Pancreas (tissue), 10 donors: Measurements from ENCODE around the gene OR52I2. TPM values are rescaled to one million over a fixed set of nuclear protein-coding genes. Genes with fewer than 3 reads are reported as not detected.

Source experiments
- ATAC-seq, 4 donors: fragments of 200-7000 bp; cut with Tn5 transposase; one replicate each; pipeline versions ENCODE4 v1.8.0 to v1.9.1; 2020; ENCODE audit warnings: mild to moderate bottlenecking in 4 of 4, moderate library complexity in 4 of 4
- DNase-seq, 6 donors: peaks; one replicate each; pipeline ENCODE4 v3.0.0-alpha.2; 2020
- FAIRE-seq: peaks from 2 replicates; lab custom pipeline; 2012; peaks lifted over from hg19 to GRCh38; lab: Jason Lieb, UNC
- H3K27ac ChIP-seq, 4 donors: fragments of 200-600 bp; sonication (generic); 1 replicate in 3 of 4; 2 replicates in 1 of 4; pipeline versions ENCODE4 v1.5.0 to v1.8.0; 2020
- H3K27me3 ChIP-seq, 4 donors: fragments of 200-600 bp; one replicate each; pipeline ENCODE4 v1.8.0; 2021
- H3K36me3 ChIP-seq, 3 donors: fragments of 200-600 bp; sonication (generic) in 1 of 3; one replicate each; pipeline versions ENCODE4 v1.5.0 to v1.8.0; 2020 to 2021
- H3K4me1 ChIP-seq, 3 donors: fragments of 200-600 bp; one replicate each; pipeline ENCODE4 v1.8.0; 2021
- H3K4me3 ChIP-seq, 4 donors: fragments of 200-600 bp; sonication (generic) in 2 of 4; one replicate each; pipeline versions ENCODE4 v1.5.0 to v1.8.0; 2020 to 2021
- H3K9me3 ChIP-seq, 4 donors: fragments of 200-600 bp; one replicate each; pipeline ENCODE4 v1.8.0; 2021
- WGBS, 2 donors: extraction: QIAGEN DNeasy Blood & Tissue Kit; methylation state at CpG; one replicate each; pipeline ENCODE4 v1.1.7; 2013; 5-methylcytosine and 5-hydroxymethylcytosine counted together
- intact Hi-C, 3 donors: fragments of 100-400 bp; cut with DNase I; formaldehyde crosslinking; loops; one replicate each; pipeline versions ENCODE4 v1.11.1 to v1.14.2; 2022
- polyA plus RNA-seq, 2 donors: library from polyadenylated mRNA; stranded (reverse); fragments of 200-250 nt; gene quantifications; one replicate each; pipeline ENCODE4 v1.2.3, GENCODE V29; 2013
- total RNA-seq, 6 donors: library from RNA; stranded (reverse); fragmentation: NEBNext Ultra II Directional in 4 of 6; extraction: Animal tissue kit (Norgen Biotek cat#: 25700) in 4 of 6; gene quantifications; one replicate each; pipeline versions ENCODE4 v1.2.1 to v1.2.4, GENCODE V29; 2021 to 2023
- TF ChIP-seq, protein P1 (sequence below), 4 donors: fragments of 200-600 bp; sonication (generic) in 3 of 4; IDR thresholded peaks; one replicate each; pipeline versions ENCODE4 v1.5.0 to v1.8.0; 2021; ENCODE audit warnings: antibody characterized with exemption in 4 of 4
- donor health status: healthy with polysubstance abuse.
- donor health status: DM: no; HTN: no; CAD: no; lungs with moderate emphysema.
- donor health status: DM: no; HTN: no; CAD: no.
- donor health status: control.
- donor health status: control.
- donor health status: Bipolar disorder and iron deficiency.
- donor health status: DM: yes; HTN: yes; CAD: no.
- donor health status: DM: no; HTN: no; CAD: no.
- donor health status: DM: no; HTN: no; CAD: no.
- donor health status: DM: yes; HTN: yes; CAD: no.

Gene OR52I2
- total and polyA plus RNA-seq, 8 donors = not detected

DNA sequence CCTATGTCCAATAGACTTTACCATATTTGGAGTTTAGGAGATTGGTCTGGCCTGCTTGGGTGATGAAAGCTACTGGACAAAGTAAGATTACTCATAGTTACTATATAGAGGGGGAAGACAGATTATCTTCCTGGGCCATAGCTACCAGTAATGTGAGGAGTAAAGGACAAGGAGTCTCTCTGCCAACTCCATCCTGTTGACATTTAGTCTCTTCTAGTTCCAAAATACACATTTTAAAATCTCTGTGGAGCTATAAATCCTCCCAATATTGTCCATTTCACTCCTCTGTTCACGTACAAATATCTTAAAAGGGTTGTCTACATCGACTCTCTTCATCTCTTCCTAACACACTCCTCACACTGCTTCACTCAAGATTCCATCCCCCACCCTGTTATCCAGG is 54.6 kb downstream of the OR52I2 start:
- Histone ChIP-seq H3K4me1 (no peaks in the 10 kb centered on the region), H3K27me3 (peaks cover 0 to 5% (median 0%) of the 10 kb centered on the region in 4 donors), H3K36me3 (no peaks in the 10 kb centered on the region), H3K4me3 (no peak overlapping the region), H3K27ac (no peak overlapping the region), H3K9me3 (no peaks in the 10 kb centered on the region)
- no peak for ATAC-seq
- 45 to 73% methylated on average over 2 of the region's 2 CpGs for WGBS, 2 donors
- no peak for DNase-seq
- FAIRE-seq = no peak
- intact Hi-C loops = loop anchor here in 1 of 3 donors (5.0 kb wide), 1 partner anchor 366 kb away; no protein-coding TSS in a partner anchor
- TF ChIP-seq, protein P1, sequence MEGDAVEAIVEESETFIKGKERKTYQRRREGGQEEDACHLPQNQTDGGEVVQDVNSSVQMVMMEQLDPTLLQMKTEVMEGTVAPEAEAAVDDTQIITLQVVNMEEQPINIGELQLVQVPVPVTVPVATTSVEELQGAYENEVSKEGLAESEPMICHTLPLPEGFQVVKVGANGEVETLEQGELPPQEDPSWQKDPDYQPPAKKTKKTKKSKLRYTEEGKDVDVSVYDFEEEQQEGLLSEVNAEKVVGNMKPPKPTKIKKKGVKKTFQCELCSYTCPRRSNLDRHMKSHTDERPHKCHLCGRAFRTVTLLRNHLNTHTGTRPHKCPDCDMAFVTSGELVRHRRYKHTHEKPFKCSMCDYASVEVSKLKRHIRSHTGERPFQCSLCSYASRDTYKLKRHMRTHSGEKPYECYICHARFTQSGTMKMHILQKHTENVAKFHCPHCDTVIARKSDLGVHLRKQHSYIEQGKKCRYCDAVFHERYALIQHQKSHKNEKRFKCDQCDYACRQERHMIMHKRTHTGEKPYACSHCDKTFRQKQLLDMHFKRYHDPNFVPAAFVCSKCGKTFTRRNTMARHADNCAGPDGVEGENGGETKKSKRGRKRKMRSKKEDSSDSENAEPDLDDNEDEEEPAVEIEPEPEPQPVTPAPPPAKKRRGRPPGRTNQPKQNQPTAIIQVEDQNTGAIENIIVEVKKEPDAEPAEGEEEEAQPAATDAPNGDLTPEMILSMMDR (IDR thresholded peaks at IDR 0.05) = no peak

DNA sequence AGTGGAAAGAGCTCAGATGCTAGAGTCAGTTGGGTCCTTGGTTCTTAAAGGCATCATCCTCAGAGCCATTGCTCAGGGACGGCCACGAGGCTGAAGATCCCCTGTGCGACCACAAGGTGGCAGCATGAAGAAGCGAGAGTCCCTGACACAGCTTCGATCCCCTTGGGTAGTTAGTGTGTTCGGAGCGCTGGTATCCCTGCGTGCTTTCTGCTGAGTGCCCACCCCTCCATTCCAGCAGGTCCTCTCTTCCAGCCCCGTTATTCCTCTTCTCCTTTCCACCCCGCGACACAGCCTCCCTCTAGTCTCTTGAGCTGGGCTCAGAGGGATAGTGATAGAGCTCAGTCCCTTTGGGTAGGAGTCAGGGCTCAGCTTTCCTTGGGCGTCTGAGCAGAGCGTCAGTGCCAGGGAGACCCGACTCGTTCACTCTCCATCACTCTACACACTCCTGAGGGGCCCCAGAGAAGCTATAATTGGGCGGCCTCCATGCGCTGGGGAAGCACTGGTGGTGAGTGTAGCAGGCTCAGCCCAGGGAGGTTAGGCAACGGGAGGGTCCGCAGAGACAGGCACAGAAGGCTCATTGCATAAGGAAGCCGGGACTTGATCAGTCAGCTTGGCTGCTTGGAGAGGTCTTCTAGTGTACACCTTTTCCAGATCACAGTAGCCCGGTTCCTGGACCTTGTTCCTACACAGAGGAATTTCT is 55.6 kb downstream of the OR52I2 start, which contains the start of gene OR51D1:
Gene OR51D1 (plus strand): TSS at position 516 of the 700 bp plus-strand sequence. CDS start 2,314 bp downstream, outside the sequence.
- ATAC-seq (peak; percentile 94 to 100 (median 99)), FAIRE-seq (no peak), DNase-seq (peak; percentile 42 to 86 (median 76))
- H3K9me3 ChIP-seq = no peaks in the 10 kb centered on the region
- H3K27ac ChIP-seq = no peak within 1 kb of the TSS
- intact Hi-C loops = loop anchor here in 1 of 3 donors (5.0 kb wide), 1 partner anchor 365 kb away; no protein-coding TSS in a partner anchor
- peaks cover 0 to 5% (median 0%) of the 10 kb centered on the region in 4 donors for H3K27me3 ChIP-seq
- no peaks in the 10 kb centered on the region for H3K36me3 ChIP-seq
- peak within 1 kb of the TSS in 1 of 4 donors; percentile 11 for H3K4me3 ChIP-seq
- TF ChIP-seq, protein P1 (IDR thresholded peaks at IDR 0.05) = peak; percentile 81 to 91 (median 89)
- WGBS, 2 donors = 24 to 28% methylated on average over 21 of the region's 21 CpGs
- no peaks in the 10 kb centered on the region for H3K4me1 ChIP-seq

DNA sequence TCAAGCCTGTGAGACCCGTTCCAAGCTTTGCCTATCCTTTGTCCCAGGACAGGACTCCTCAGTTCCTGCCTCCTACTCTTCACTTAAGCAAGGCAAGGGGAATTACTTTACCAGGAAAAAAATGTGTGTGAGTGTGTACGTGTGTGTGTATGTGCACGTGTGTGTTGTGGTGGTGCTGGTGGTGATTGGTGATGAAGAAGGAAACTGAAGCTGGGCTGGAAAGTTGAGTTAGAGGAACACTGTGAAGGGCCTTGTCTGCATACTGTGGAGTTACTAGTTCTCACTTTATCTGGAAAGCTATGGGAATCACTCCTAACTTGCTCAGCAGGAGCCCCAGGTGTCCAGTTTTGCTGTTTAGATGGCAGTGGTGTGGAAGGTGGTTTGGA is 56.1 kb downstream of the OR52I2 start:
- Histone ChIP-seq H3K27me3 (peaks cover 0 to 5% (median 0%) of the 10 kb centered on the region in 4 donors), H3K4me1 (no peaks in the 10 kb centered on the region), H3K9me3 (no peaks in the 10 kb centered on the region), H3K4me3 (no peak overlapping the region), H3K36me3 (no peaks in the 10 kb centered on the region), H3K27ac (no peak overlapping the region)
- DNase-seq (no peak), FAIRE-seq (no peak), ATAC-seq (no peak)
- intact Hi-C loops = loop anchor here in 1 of 3 donors (5.0 kb wide), 1 partner anchor 365 kb away; no protein-coding TSS in a partner anchor
- TF ChIP-seq, protein P1 (IDR thresholded peaks at IDR 0.05) = no peak
- WGBS, 2 donors = 73 to 86% methylated on average over 3 of the region's 3 CpGs

DNA sequence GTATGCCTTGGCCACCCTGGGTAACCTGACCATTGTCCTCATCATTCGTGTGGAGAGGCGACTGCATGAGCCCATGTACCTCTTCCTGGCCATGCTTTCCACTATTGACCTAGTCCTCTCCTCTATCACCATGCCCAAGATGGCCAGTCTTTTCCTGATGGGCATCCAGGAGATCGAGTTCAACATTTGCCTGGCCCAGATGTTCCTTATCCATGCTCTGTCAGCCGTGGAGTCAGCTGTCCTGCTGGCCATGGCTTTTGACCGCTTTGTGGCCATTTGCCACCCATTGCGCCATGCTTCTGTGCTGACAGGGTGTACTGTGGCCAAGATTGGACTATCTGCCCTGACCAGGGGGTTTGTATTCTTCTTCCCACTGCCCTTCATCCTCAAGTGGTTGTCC is 58.4 kb downstream of the OR52I2 start:
- no peaks in the 10 kb centered on the region for H3K9me3 ChIP-seq
- no peaks in the 10 kb centered on the region for H3K36me3 ChIP-seq
- FAIRE-seq (no peak), ATAC-seq (no peak), DNase-seq (no peak)
- TF ChIP-seq, protein P1 (IDR thresholded peaks at IDR 0.05) = no peak
- WGBS, 2 donors = 69 to 77% methylated on average over 6 of the region's 6 CpGs
- no peak overlapping the region for H3K27ac ChIP-seq
- H3K4me1 ChIP-seq = no peaks in the 10 kb centered on the region
- H3K27me3 ChIP-seq = no peaks in the 10 kb centered on the region
- H3K4me3 ChIP-seq = no peak overlapping the region
- intact Hi-C loops = loop anchor here in 1 of 3 donors (5.0 kb wide), 1 partner anchor 362 kb away; no protein-coding TSS in a partner anchor

DNA sequence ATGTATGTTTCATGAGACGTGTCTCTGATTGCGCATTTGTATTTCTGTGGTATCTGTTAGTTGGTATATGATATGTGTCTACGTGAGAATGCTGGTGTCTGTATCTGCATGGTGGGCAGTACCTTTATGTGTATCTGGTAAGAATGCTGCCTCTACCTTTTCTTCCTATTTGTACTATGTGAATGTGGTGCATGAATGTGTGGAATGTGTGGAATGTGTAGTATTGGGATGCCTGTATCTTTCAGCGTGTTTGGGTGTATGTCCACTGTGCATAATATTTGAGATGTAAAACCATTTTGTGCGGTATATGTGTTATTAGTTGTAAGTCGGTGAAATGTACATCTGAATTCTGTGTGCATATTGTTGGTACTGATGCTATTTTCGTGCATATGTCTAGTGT is 60.0 kb downstream of the OR52I2 start:
- no peaks in the 10 kb centered on the region for H3K9me3 ChIP-seq
- ATAC-seq (no peak), FAIRE-seq (no peak), DNase-seq (no peak)
- no peaks in the 10 kb centered on the region for H3K4me1 ChIP-seq
- no peak overlapping the region for H3K27ac ChIP-seq
- 65 to 78% methylated on average over 7 of the region's 7 CpGs for WGBS, 2 donors
- intact Hi-C loops = no loop called here
- no peak overlapping the region for H3K4me3 ChIP-seq
- no peaks in the 10 kb centered on the region for H3K36me3 ChIP-seq
- no peaks in the 10 kb centered on the region for H3K27me3 ChIP-seq
- TF ChIP-seq, protein P1 (IDR thresholded peaks at IDR 0.05) = no peak
